HG03280 (cell line): Measurements from ENCODE around the gene ZP4.
A peak's percentile ranks its signal among the peaks of the same experiment; 100 is the strongest.
"Not testable (repeated sequence)": the region's sequence is repeated elsewhere in the genome, so short reads cannot be mapped to it uniquely, and the experiment has no call there.

Source experiments
- ATAC-seq: cut with Tn5 transposase; IDR thresholded peaks from one replicate; pipeline ENCODE4 v1.9.1; 2021; ENCODE audit warnings: mild to moderate bottlenecking, moderate library complexity; ENCODE audit not compliant: unreplicated experiment

The ZP4 gene

DNA sequence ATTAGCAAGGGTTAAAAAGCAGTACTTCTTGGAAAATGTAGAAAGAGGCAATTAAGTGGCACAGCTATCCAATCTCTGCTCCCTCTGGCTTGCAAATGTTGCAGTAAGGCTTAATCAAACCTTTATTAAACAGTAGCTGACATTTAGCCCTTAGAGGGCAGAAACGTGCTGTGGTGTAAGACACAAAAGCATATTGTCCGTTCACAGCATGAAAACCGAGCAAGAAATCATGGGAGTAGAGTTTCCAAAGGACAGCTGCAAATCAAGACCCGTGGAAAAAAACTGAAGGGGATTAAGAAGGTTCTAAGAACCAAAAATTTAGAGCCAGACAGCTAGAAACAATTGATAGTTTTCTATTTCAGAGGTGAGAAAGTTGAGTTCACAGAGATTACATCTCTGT, 13.1 kb downstream of the ZP4 start:
- no peak for ATAC-seq

DNA sequence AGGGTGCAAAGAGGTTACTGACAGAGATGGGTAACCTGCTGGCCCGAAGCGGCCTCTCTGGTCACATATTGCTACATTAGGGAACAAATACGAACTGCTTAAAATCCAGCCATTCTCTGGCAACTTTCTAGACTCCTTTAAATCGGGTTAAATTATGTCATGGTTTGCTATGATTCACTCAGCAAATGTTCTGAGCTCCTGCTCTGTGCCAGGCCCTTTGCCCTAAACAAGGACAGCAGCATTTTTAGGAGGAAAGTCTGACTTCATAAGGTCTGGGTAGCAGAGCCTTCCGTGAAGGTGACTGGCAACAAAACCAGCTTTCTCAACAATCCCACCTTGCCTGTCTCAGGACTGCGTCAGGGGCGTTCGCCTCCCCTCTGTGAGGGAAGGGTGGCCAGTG, 15.4 kb downstream of the ZP4 start:
- no peak for ATAC-seq

GRCh38 chr1:237873487-237874211, 17.1 kb downstream of the ZP4 start:
- ATAC-seq: no peak

DNA sequence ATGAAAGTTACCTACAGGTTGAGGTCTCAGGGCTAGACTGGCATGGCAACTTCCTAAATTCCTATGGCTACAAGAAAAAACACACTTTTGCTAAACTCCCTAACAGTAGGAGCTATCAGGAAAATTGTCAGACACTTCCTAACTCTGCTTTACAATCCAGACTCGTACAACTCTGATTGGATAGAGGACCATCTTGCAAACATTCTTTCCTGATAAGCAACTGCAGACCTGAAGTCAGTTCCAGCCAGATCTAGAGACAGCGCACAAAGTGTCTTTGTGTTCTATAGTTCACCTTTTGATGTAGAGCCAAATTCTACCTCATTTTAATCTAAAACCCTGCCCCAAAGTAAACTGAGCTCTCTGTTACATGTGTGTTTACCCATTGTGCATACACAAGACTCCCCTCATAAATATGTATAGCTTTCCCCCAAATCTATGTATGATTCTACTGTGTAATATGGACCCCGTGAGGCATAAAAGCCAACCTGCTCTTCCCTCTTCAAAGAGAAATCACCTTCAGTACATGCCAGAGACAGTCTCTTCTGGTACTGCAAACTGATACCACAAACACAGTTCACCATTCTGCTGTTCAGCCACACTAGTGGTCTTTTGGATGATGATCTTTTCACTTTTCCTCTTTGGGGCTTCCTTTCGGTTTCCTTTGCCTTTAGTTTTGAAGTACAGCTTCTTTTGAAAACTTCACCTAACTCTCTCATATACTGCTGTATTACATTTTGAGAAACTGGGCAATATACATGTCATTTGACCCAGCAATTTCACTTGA, 21.7 kb downstream of the ZP4 start:
- no peak for ATAC-seq

- no peak for ATAC-seq
These were observed 23.3 kb downstream of the ZP4 start for GRCh38 chr1:237867380-237867888.

- ATAC-seq: peak; percentile 64
These were observed 26.1 kb downstream of the ZP4 start for GRCh38 chr1:237864338-237865244.

GRCh38 chr1:237863234-237863633, 27.5 kb downstream of the ZP4 start:
- no peak for ATAC-seq

DNA sequence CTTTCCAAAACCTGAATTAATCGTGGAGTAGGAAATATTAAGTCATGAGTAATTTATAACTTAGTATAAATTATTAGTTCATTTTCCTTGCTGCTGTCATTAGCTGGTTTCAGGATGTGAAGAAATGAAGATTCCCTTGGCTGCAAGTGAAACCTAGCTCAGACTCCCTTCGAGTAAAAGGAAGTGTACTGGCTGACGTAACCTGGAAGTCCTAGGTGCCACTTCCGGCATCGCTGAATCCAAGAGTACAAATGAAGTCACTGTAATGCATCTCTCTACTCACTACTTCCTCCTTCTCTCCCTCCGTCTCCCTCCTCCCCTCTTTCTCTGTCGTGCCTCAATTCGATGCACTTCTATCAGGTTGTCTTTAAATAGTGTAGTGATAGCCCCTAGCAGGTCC, 28.8 kb downstream of the ZP4 start:
- no peak for ATAC-seq

DNA sequence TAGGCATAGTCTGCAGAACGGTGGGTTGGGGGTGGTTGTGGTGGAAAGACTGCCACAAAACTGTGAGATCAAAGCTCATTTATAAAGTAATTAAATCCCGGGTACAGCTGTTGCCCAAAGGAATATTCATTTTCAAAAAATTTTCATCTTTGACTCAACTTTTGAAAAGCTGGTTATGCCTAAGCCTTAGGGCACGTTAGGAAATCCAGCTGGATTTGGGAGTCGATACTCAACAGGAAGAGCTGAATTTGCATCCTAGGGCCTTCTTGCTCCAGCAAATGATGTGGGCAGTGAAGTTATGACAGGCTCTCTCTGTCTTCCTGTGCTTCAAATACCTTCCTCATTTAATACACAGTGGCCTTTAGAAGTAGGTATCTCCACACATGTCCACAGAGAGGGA, 31.7 kb downstream of the ZP4 start:
- ATAC-seq: no peak

GRCh38 chr1:237857455-237857854, 33.3 kb downstream of the ZP4 start:
- no peak for ATAC-seq

- no peak for ATAC-seq
These were observed 38.4 kb downstream of the ZP4 start for GRCh38 chr1:237852342-237852741.

GRCh38 chr1:237851210-237851845, 39.4 kb downstream of the ZP4 start:
- ATAC-seq: no peak

GRCh38 chr1:237843516-237843915, 47.2 kb downstream of the ZP4 start:
- not testable (repeated sequence) for ATAC-seq

GRCh38 chr1:237841485-237841884, 49.2 kb downstream of the ZP4 start:
- no peak for ATAC-seq

DNA sequence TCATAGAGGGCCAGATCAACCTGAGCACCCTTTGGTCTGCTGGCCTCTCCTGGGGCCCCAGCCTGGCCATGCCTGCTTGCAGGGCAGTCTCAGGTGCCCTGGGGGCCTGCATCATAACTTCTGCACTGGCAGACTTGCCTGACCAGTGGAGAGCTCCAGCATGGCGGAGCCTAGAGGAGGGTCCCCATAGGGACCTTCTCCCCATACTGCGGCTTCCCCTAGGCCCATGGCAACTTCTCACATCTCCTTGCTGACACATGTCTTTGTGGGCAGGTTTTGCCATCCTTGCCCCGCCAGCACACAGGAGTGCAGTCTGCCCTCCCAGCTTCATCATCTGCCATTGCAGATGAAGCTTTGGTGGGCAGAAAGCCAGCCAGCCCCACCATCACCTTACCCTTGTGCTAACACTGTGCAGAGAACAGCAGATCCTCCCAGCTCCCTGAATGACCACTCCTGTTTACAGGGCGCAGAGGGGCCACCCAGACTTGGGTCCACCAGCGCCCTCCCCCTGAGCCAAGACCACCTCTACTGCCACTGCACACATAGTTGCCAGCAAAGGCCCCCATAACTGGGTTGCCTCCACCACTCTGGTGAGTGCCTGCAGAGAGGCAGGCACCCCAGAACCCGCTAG, 51.7 kb downstream of the ZP4 start:
- ATAC-seq: no peak

GRCh38 chr1:237838320-237838719, 52.4 kb downstream of the ZP4 start:
- no peak for ATAC-seq

DNA sequence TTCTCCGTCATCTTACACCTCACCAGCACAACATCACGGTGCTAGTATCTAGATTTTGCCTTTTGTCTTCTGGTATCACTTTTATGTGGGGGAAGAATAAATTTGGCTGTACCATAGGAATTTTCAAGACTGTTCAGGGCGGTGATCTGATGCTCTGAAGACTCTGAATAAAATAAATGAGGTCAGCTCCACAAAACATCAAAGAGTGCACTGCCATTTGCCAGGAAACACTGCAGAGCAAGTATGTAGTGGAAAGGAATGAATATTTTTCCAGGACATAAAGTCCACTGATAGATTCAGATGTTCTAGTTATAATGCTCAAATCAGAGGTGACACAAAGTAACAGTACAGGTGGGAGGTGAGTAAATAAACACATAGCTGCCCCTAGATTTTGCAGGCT, 56.3 kb downstream of the ZP4 start:
- no peak for ATAC-seq

GRCh38 chr1:237834048-237834447, 56.7 kb downstream of the ZP4 start:
- ATAC-seq: no peak

- ATAC-seq: no peak
These were observed 57.9 kb downstream of the ZP4 start for GRCh38 chr1:237832858-237833257.
